OCI-LY7 (cell line): ENCODE measurements around the gene SLC41A1. TPM values are rescaled to one million over a fixed set of nuclear protein-coding genes. Genes with fewer than 3 reads are reported as not detected.

ENCODE experiments used
- BruUV-seq: library from RNA; stranded (reverse); fragments of 400-500 nt; replicated peaks from 2 replicates; lab custom pipeline; 2021; lab: Mats Ljungman, UMichigan
- CTCF ChIA-PET: fragments of 300-600 bp; sonication (Branson Sonifier 250); formaldehyde crosslinking; loops from one replicate; lab custom pipeline; 2022; ENCODE audit warnings: antibody characterized with exemption; ENCODE audit not compliant: unreplicated experiment; lab: Charles Lee
- POLR2A ChIA-PET: fragments of 300-600 bp; sonication (Branson Sonifier 250); formaldehyde crosslinking; loops from one replicate; lab custom pipeline; 2022; ENCODE audit warnings: antibody characterized with exemption; lab: Charles Lee
- DNase-seq: peaks from one replicate; pipeline ENCODE4 v3.0.0-alpha.2; 2015; ENCODE audit warnings: low spot score
- H2AFZ ChIP-seq: fragments of 200-600 bp; sonication (generic), shearing (Covaris generic); 2 replicates; pipeline ENCODE4 v1.6.1; 2014; ENCODE audit warnings: mild to moderate bottlenecking, antibody characterized with exemption, low read length, moderate library complexity
- H3K27ac ChIP-seq: fragments of 200-600 bp; sonication (generic); 2 replicates; pipeline ENCODE4 v1.5.1; 2014; ENCODE audit warnings: mixed run types, low read depth, mild to moderate bottlenecking, moderate library complexity, low read length, inconsistent platforms; ENCODE audit not compliant: poor library complexity, severe bottlenecking
- H3K36me3 ChIP-seq: fragments of 200-600 bp; sonication (generic); 2 replicates; pipeline ENCODE4 v1.6.1; 2014; ENCODE audit warnings: mild to moderate bottlenecking, antibody characterized with exemption, low read length, moderate library complexity, mixed read lengths; ENCODE audit not compliant: insufficient read depth
- H3K4me1 ChIP-seq: fragments of 200-600 bp; sonication (generic); 2 replicates; pipeline ENCODE4 v1.5.1; 2014; ENCODE audit warnings: mild to moderate bottlenecking, low read length; ENCODE audit not compliant: insufficient read depth, poor library complexity, severe bottlenecking
- H3K4me2 ChIP-seq: fragments of 200-600 bp; sonication (generic); 2 replicates; pipeline ENCODE4 v1.6.1; 2014; ENCODE audit warnings: mild to moderate bottlenecking, low read length
- H3K4me3 ChIP-seq: fragments of 200-600 bp; sonication (generic); 2 replicates; pipeline ENCODE4 v1.5.1; 2014; ENCODE audit warnings: mild to moderate bottlenecking, low read depth, low read length; ENCODE audit not compliant: poor library complexity, severe bottlenecking
- H3K79me2 ChIP-seq: fragments of 200-600 bp; sonication (generic); 2 replicates; pipeline ENCODE4 v1.6.1; 2016; ENCODE audit warnings: low read depth, mild to moderate bottlenecking, low read length, moderate library complexity, mixed read lengths; ENCODE audit not compliant: insufficient read depth
- H3K9me2 ChIP-seq: fragments of 200-600 bp; sonication (generic); 2 replicates; pipeline ENCODE4 v1.6.1; 2016; ENCODE audit warnings: mild to moderate bottlenecking, low read length, mixed read lengths; ENCODE audit not compliant: insufficient read depth
- H3K9me3 ChIP-seq: fragments of 200-600 bp; sonication (generic); 2 replicates; pipeline ENCODE4 v1.6.1; 2014; ENCODE audit warnings: mild to moderate bottlenecking, mixed run types, low read length, mixed read lengths
- H4K20me1 ChIP-seq: fragments of 200-600 bp; sonication (generic); 2 replicates; pipeline ENCODE4 v1.6.1; 2014; ENCODE audit warnings: mild to moderate bottlenecking, antibody characterized with exemption, low read length, moderate library complexity, mixed read lengths; ENCODE audit not compliant: insufficient read depth
- CTCF ChIP-seq: fragments of 200-600 bp; sonication (generic); conservative IDR thresholded peaks from 2 replicates; pipeline ENCODE4 v1.5.1; 2014; ENCODE audit warnings: mild to moderate bottlenecking, antibody characterized with exemption, low read length, moderate library complexity, mixed read lengths
- EZH2phosphoT487 ChIP-seq: fragments of 200-600 bp; sonication (generic); IDR thresholded peaks from 2 replicates; pipeline ENCODE4 v1.6.1; 2018; ENCODE audit warnings: low read depth, borderline replicate concordance, mild to moderate bottlenecking, mixed run types, antibody characterized with exemption, low read length, moderate library complexity, mixed read lengths
- intact Hi-C: fragments of 100-400 bp; cut with micrococcal nuclease; formaldehyde crosslinking; loops from one replicate; pipeline ENCODE4 v1.10.0; 2022; ENCODE audit not compliant: unreplicated experiment
- total RNA-seq, 2 experiments: library from RNA; depleted of rRNA in 1 of 2; stranded (reverse); fragments of >200 nt in 1 of 2; shearing (Covaris generic) in 1 of 2; gene quantifications; 2 replicates each; pipeline ENCODE4 v1.2.3, GENCODE V29; 2014 to 2022

Gene SLC41A1
- total RNA-seq, 2 experiments from 2014 or later, result 3.2 to 8.2 TPM

- Histone ChIP-seq H3K79me2 (no peaks in the 10 kb centered on the region), H3K4me1 (peaks cover 19% of the 10 kb centered on the region), H2AFZ (peak within 1 kb of the TSS; percentile 63), H3K9me3 (peaks cover 6% of the 10 kb centered on the region; the same call in 1 of the 2 replicates), H3K27ac (no peak within 1 kb of the TSS), H3K4me2 (peak within 1 kb of the TSS; percentile 88), H4K20me1 (no peaks in the 10 kb centered on the region), H3K4me3 (peak within 1 kb of the TSS; percentile 75), H3K36me3 (no peaks in the 10 kb centered on the region), H3K9me2 (no peaks in the 10 kb centered on the region)
- POLR2A ChIA-PET, result no interaction called here
- TF ChIP-seq CTCF, result no peak
- TF ChIP-seq EZH2phosphoT487, result no peak
- peak; percentile 90 for DNase-seq
- CTCF ChIA-PET, result no interaction called here
- intact Hi-C loops, result no loop called here
- BruUV-seq, result no TSS peak
Observed at GRCh38 chr1:205775015-205775716, 37.8 kb downstream of the SLC41A1 start, which contains the start of gene RAB29. Gene RAB29 (minus strand): TSS chr1:205775482. CDS start chr1:205774956, 526 bp downstream.

DNA sequence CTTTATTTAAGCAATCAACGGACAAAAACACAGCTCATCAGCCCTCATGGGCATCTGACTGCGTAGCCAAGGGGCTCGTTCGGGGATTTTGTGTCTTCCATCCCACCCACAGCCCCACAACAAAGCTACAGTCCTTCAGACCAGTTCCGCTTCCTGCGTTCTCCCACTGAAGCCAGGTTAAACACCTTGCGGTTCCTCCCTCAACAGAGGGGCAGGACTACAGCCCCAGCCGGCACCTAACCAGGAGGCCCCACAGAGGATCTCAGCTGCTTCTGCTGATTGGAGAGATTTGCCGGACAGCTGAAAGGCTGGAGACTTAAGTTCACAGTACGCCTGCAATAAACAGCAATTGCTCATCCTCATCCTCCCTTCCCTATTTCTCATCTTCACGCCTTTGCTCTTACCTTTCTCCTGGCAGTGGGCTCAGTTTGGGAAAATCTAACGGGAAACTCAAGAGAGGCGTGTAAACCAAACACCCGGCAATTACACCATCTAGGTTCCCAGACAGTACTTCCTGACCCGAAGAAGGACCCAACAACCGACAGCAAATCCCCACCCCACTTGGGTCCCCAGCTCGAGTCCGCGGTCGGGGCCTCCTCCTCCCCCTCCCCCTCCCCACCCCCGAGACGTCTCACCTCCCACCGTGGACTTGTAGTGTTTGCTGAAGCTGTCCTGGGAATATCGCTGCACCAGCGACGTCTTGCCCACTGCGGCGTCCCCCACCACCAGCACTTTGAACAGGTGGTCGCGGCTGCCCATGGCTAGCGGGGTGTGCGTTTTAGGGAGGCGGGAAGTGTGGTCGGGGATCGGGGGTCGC lies 38.6 kb downstream of the SLC41A1 start:
- CTCF ChIA-PET, result no interaction called here
- Histone ChIP-seq H3K4me1 (peaks cover 19% of the 10 kb centered on the region), H3K36me3 (no peaks in the 10 kb centered on the region), H2AFZ (peak overlapping the region; percentile 63; the same call in 1 of the 2 replicates), H3K27ac (no peak overlapping the region), H3K4me2 (peak overlapping the region; percentile 88), H3K4me3 (peak overlapping the region; percentile 75), H3K9me2 (no peaks in the 10 kb centered on the region), H3K9me3 (peaks cover 6% of the 10 kb centered on the region; the same call in 1 of the 2 replicates), H4K20me1 (no peaks in the 10 kb centered on the region), H3K79me2 (no peaks in the 10 kb centered on the region)
- intact Hi-C loops, result no loop called here
- BruUV-seq, result no TSS peak
- TF ChIP-seq CTCF (no peak), EZH2phosphoT487 (no peak)
- POLR2A ChIA-PET, result interaction anchor here (0.6 kb wide), 1 partner anchor 65 kb away, joined by 9 read pairs; no protein-coding TSS in a partner anchor
- DNase-seq, result peak; percentile 28
